ENCODE data around the gene CYTH3.

CYTH3 gene

DNA sequence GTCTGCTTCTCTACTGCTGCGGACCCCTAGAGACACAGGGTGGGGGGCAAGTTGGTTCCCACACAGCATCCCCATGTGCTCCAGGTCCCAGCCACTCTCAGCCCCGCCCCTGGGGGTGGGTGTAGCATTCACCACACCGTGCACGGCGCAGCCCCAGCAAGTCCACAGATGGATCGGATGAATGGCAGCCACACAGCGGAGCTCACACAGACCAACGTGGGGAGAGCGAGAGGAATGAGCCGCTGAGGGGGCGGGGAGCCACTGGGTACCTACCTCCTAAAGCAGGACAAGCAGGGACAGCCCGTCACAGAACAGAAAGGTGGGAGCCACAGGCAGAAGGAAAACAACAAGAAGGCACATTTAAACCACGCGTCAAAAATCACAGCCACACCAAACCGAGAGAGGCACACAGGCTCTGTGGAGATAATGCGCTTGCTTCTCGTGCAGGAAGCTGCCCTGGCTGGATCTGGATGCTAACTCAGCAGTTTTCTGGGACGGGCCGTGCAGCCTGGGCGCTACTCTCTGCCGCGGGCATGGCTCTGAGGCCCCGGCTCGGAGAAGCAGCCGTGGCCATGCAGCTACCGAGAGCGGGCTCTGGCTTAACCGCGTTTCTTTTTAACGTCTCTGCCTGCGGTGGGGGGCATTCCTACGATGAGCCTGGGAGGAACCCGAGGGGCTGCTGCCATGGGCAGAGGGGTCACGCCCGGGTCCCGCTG lies 102.5 kb downstream of the CYTH3 start:
- Histone ChIP-seq H3K9me3 (no peaks in the 10 kb centered on the region), H3K27me3 (no peaks in the 10 kb centered on the region), H3K36me3 (peaks cover 22% of the 10 kb centered on the region), H3K4me1 (peaks cover 92% of the 10 kb centered on the region), H3K27ac (peak overlapping the region; percentile 95), H3K9ac (no peak overlapping the region), H4K20me1 (peaks cover 12% of the 10 kb centered on the region), H3K4me3 (no peak overlapping the region), H3K4me2 (peak overlapping the region; percentile 97)
- TF ChIP-seq Cebpa-rat (IDR thresholded peaks at IDR 0.05) = no peak

DNA sequence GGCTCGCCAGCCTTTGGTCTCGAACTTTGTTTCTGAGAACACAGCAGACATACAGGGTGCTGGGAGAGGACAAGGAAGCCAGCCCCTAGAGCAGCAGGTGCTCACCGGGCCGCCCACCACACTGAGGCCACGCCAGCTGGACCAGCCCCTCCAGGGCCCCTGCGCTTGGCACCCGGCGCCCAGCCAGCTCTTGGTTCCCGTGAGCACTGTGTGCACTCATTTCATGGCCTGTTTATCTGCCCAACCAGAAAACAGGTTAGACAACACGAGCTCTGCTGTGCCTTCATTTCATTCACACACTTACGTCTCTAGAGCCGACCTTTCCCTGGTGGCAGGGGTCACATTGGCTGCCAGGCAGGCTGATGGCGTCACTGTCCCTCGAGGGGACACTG lies 104.0 kb downstream of the CYTH3 start:
- peaks cover 100% of the 10 kb centered on the region for H3K4me1 ChIP-seq

DNA sequence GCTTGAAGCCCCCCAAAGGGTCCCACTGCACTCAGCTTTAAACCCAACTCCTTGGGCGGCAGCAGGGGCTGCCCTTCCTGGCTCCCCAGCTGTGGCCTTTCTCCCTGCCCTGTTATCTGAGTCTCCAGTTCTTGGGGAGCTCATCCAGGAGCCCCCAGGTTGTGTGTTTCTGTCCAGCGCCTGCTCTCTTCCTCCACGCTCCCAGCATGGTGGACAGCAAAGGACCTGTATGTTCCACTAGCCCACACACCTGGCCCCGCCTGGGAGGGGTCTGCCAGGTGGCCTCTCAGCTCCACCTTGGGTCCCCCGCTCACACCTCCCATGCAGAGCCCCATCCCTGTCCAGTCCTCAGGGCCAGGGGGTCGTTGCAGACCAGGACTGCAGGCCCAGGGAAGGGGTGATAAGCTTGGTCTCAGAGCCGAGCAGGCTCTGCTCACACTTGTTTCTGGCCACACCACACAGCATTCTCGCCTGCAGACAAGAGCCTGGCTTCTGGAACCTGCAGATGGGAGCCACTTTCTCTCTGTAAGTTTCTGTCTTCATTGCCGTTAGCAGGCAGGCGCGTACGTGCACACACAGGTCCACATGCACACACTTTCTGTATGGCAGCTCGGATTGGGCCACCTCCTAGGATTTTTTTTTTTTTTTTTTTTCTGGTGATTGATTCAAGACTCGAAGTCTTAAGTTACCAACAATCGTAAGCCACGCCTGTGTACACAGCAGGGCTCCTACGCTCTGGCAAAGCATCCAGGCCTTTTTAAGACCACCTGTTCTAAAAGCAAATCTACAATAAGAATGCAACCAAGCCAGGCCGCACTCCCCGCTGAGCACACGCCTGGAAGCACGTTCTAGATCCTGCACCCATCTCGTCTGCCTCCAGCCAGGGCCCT lies 104.6 kb downstream of the CYTH3 start:
- TF ChIP-seq Cebpa-rat (IDR thresholded peaks at IDR 0.05) = no peak
- H3K4me3 ChIP-seq = peak overlapping the region; percentile 57; the same call in 1 of the 2 replicates
- peaks cover 24% of the 10 kb centered on the region for H3K36me3 ChIP-seq
- no peaks in the 10 kb centered on the region for H3K9me3 ChIP-seq
- peak overlapping the region; percentile 95 for H3K27ac ChIP-seq
- H3K4me2 ChIP-seq = peak overlapping the region; percentile 97
- peaks cover 100% of the 10 kb centered on the region for H3K4me1 ChIP-seq
- H3K9ac ChIP-seq = peak overlapping the region; percentile 80
- no peaks in the 10 kb centered on the region for H3K27me3 ChIP-seq
- H4K20me1 ChIP-seq = peaks cover 18% of the 10 kb centered on the region

More for the DNA sequence above, 104.0 kb downstream of the CYTH3 start:
- Histone ChIP-seq H3K4me3 (peak overlapping the region; percentile 17; the same call in 1 of the 2 replicates), H3K36me3 (peaks cover 28% of the 10 kb centered on the region), H3K9ac (peak overlapping the region; percentile 80; the same call in 1 of the 2 replicates), H3K4me2 (peak overlapping the region; percentile 97), H4K20me1 (peaks cover 12% of the 10 kb centered on the region), H3K27me3 (no peaks in the 10 kb centered on the region), H3K27ac (peak overlapping the region; percentile 95), H3K9me3 (no peaks in the 10 kb centered on the region)
- TF ChIP-seq Cebpa-rat (IDR thresholded peaks at IDR 0.05) = no peak

DNA sequence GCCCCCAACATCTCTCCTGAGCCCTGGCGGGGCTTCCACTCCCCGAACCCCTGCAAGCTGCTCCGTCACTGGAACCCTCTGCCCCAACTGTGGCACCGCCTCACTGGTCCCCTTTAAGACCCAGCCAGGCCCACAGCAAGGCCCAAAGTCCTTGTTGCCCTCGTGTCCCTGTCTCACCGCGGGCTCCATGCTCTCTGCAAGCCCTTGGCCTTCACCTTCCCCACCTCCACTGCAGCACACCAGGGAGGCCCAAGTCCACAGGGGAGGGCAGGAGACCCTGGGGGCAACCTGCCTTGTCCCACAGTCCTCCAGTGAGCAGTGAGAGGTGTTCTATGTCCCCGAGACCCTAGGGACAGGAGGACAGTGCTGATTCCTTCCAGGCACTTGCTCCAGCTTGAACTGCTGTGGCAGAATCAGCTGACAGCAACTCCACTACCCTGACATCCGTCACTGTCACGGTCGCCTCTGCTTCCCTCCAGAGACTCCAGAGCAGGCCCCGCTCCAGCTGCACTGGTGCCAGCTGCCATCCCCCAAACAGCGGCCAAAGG lies 105.3 kb downstream of the CYTH3 start:
- no peak for TF ChIP-seq Cebpa-rat (IDR thresholded peaks at IDR 0.05)
- Histone ChIP-seq H3K9me3 (no peaks in the 10 kb centered on the region), H3K4me1 (peaks cover 100% of the 10 kb centered on the region), H3K27ac (peak overlapping the region; percentile 95), H3K9ac (peak overlapping the region; percentile 80), H3K27me3 (no peaks in the 10 kb centered on the region), H4K20me1 (peaks cover 26% of the 10 kb centered on the region), H3K4me3 (peak overlapping the region; percentile 57), H3K36me3 (peaks cover 24% of the 10 kb centered on the region), H3K4me2 (peak overlapping the region; percentile 97)

DNA sequence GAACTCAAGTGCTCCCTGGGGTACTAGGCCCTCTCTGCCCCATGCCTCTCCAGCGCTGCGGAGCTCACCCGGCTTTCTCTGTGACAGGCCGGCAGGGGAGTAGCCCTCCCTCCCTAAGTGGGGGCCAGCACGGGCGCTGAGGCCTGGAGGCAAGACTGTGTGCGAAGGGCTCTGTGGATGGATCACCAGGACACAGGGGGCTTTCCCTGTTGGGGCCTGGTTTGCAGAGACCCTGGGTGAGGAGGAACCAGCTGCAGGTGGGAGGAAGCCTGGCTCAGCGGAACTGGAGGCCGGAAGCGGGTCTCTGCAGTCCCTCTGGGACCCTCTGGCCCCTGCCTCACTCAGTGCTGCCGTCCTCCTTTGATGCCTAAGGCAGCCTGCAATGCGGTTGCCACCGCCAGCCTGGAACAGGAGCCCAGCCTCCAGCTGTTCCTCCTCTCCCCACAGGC lies 106.0 kb downstream of the CYTH3 start:
- Histone ChIP-seq H4K20me1 (peaks cover 32% of the 10 kb centered on the region), H3K4me3 (peak overlapping the region; percentile 57), H3K27ac (peak overlapping the region; percentile 95), H3K9me3 (no peaks in the 10 kb centered on the region), H3K36me3 (peaks cover 24% of the 10 kb centered on the region), H3K4me2 (peak overlapping the region; percentile 97), H3K4me1 (peaks cover 100% of the 10 kb centered on the region), H3K27me3 (no peaks in the 10 kb centered on the region), H3K9ac (peak overlapping the region; percentile 80)
- no peak for TF ChIP-seq Cebpa-rat (IDR thresholded peaks at IDR 0.05)

GRCh38 chr7:6165521-6166320 lies 106.7 kb downstream of the CYTH3 start:
- peak overlapping the region; percentile 95 for H3K27ac ChIP-seq
- H3K4me2 ChIP-seq = peak overlapping the region; percentile 97
- H3K4me3 ChIP-seq = 0 out of 2 replicates have a peak overlapping the region, but pooled peaks have one; percentile 43
- H3K27me3 ChIP-seq = no peaks in the 10 kb centered on the region
- peaks cover 19% of the 10 kb centered on the region for H3K36me3 ChIP-seq
- H3K4me1 ChIP-seq = peaks cover 100% of the 10 kb centered on the region
- TF ChIP-seq Cebpa-rat (IDR thresholded peaks at IDR 0.05) = no peak
- H4K20me1 ChIP-seq = peaks cover 40% of the 10 kb centered on the region
- no peaks in the 10 kb centered on the region for H3K9me3 ChIP-seq
- H3K9ac ChIP-seq = peak overlapping the region; percentile 80

DNA sequence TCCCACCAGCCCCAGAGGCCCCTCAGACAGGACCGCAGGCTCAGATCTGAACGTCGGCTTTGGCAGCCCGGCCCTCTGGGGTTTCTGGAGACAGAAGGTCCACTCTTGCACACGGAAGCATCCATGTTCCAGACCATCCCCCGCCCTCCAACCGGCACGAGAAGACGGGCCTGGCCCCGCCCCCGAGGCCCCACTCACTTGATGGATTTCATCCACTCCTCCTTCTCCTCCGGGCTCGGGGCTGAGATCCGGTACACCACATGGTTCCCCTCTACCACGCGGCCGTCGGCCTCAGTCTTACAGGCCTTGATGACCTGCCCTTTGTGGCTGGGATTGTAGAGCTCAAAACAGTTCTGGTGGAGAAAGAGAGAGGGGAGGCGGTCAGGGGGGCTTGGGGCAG lies 107.3 kb downstream of the CYTH3 start:
- Histone ChIP-seq H3K4me3 (peak overlapping the region; percentile 43; the same call in 1 of the 2 replicates), H3K27me3 (no peaks in the 10 kb centered on the region), H4K20me1 (peaks cover 46% of the 10 kb centered on the region), H3K27ac (peak overlapping the region; percentile 95), H3K9ac (peak overlapping the region; percentile 80; the same call in 1 of the 2 replicates), H3K4me2 (peak overlapping the region; percentile 97), H3K9me3 (no peaks in the 10 kb centered on the region), H3K4me1 (peaks cover 100% of the 10 kb centered on the region), H3K36me3 (peaks cover 19% of the 10 kb centered on the region)
- no peak for TF ChIP-seq Cebpa-rat (IDR thresholded peaks at IDR 0.05)

DNA sequence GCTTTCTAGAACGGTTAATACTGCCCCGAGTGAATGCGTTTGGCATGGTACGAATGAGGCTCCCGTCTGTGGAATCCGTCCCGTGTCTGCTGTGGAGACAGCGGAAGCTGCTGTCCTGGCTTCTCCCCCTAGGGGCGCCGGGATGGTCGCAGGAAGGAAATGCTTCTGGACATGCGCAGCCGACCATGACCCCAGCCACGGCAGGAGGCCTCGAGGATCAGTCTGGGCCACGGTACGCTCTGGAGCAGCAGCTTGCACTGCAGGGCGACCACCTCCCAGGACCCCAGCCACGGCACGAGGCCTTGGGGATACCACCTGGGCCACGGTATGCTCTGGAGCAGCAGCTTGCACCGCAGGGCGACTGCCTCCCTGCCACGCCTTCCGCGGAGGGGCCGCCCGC lies 107.9 kb downstream of the CYTH3 start:
- Histone ChIP-seq H3K36me3 (peaks cover 19% of the 10 kb centered on the region), H3K4me2 (peak overlapping the region; percentile 97), H3K27ac (peak overlapping the region; percentile 95), H4K20me1 (peaks cover 52% of the 10 kb centered on the region), H3K4me1 (peaks cover 100% of the 10 kb centered on the region), H3K9ac (peak overlapping the region; percentile 30; the same call in 1 of the 2 replicates), H3K9me3 (no peaks in the 10 kb centered on the region), H3K4me3 (peak overlapping the region; percentile 43), H3K27me3 (no peaks in the 10 kb centered on the region)
- TF ChIP-seq Cebpa-rat (IDR thresholded peaks at IDR 0.05) = no peak

- H4K20me1 ChIP-seq = peaks cover 57% of the 10 kb centered on the region
- H3K9me3 ChIP-seq = no peaks in the 10 kb centered on the region
- 0 out of 2 replicates have a peak overlapping the region, but pooled peaks have one; percentile 5 for H3K27ac ChIP-seq
- no peaks in the 10 kb centered on the region for H3K27me3 ChIP-seq
- 0 out of 2 replicates have a peak overlapping the region, but pooled peaks have one; percentile 43 for H3K4me3 ChIP-seq
- H3K36me3 ChIP-seq = peaks cover 22% of the 10 kb centered on the region
- H3K4me2 ChIP-seq = peak overlapping the region; percentile 97
- peak overlapping the region; percentile 30; the same call in 1 of the 2 replicates for H3K9ac ChIP-seq
- H3K4me1 ChIP-seq = peaks cover 100% of the 10 kb centered on the region
- no peak for TF ChIP-seq Cebpa-rat (IDR thresholded peaks at IDR 0.05)
Measured at GRCh38 chr7:6164010-6164409, 108.4 kb downstream of the CYTH3 start.
